Duodenal mucosa (tissue), 2 donors: ENCODE results near the gene C19orf12.

Experiments used
- H3K27ac ChIP-seq: one replicate; pipeline ENCODE4 v1.7.0; 2013; ENCODE audit warnings: low read depth, low read length
- H3K27me3 ChIP-seq, 2 donors: one replicate each; pipeline ENCODE4 v1.7.0; 2013; ENCODE audit warnings: low read length in 2 of 2, control low read depth in 1 of 2; ENCODE audit not compliant: insufficient read depth in 2 of 2, control insufficient read depth in 1 of 2
- H3K36me3 ChIP-seq, 2 donors: one replicate each; pipeline ENCODE4 v1.7.0; 2013; ENCODE audit warnings: low read length in 2 of 2, control low read depth in 1 of 2; ENCODE audit not compliant: insufficient read depth in 2 of 2, control insufficient read depth in 1 of 2
- H3K4me1 ChIP-seq, 2 donors: one replicate each; pipeline ENCODE4 v1.7.0; 2013; ENCODE audit warnings: low read length in 2 of 2, control low read depth in 1 of 2; ENCODE audit not compliant: insufficient read depth in 2 of 2, control insufficient read depth in 1 of 2
- H3K4me3 ChIP-seq, 2 donors: one replicate each; pipeline ENCODE4 v1.7.0; 2013; ENCODE audit warnings: low read length in 2 of 2, low read depth in 1 of 2
- H3K9ac ChIP-seq, 2 donors: one replicate each; pipeline ENCODE4 v1.7.0; 2013; ENCODE audit warnings: low read length in 2 of 2, low read depth in 1 of 2
- H3K9me3 ChIP-seq, 2 donors: one replicate each; pipeline ENCODE4 v1.7.0; 2013; ENCODE audit warnings: low read length in 2 of 2, control low read depth in 1 of 2; ENCODE audit not compliant: control insufficient read depth in 1 of 2

The C19orf12 gene

DNA sequence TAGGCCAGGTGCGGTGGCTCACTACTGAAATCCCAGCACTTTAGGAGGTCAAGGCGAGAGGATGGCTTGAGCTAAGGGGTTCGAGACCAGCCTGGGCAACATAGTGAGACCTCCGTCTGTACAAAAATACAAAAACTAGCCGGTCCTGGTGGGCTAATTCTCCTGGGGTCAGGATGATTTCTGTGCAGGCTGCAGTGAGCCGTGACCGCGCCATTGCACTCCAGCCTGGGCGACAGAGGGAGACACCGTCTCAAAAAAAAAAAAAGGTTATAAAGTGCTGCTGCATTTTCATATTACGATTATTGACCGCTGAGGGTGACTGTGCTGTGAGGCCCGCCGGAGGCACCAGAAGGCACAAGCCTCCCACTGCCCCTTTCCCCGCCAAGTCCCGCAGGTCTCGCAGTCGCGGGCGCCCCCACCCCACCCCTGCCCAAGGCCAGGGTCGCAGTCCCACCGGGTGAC is 50.3 kb downstream of the C19orf12 start:
- peaks cover 20 to 33% of the 10 kb centered on the region in 2 donors for H3K4me1 ChIP-seq
- H3K9ac ChIP-seq: peak overlapping the region in 1 of 2 donors; percentile 43
- H3K27me3 ChIP-seq: no peaks in the 10 kb centered on the region
- H3K36me3 ChIP-seq: no peaks in the 10 kb centered on the region
- H3K27ac ChIP-seq: peak overlapping the region; percentile 41
- no peaks in the 10 kb centered on the region for H3K9me3 ChIP-seq
- peak overlapping the region; percentile 56 to 75 for H3K4me3 ChIP-seq

DNA sequence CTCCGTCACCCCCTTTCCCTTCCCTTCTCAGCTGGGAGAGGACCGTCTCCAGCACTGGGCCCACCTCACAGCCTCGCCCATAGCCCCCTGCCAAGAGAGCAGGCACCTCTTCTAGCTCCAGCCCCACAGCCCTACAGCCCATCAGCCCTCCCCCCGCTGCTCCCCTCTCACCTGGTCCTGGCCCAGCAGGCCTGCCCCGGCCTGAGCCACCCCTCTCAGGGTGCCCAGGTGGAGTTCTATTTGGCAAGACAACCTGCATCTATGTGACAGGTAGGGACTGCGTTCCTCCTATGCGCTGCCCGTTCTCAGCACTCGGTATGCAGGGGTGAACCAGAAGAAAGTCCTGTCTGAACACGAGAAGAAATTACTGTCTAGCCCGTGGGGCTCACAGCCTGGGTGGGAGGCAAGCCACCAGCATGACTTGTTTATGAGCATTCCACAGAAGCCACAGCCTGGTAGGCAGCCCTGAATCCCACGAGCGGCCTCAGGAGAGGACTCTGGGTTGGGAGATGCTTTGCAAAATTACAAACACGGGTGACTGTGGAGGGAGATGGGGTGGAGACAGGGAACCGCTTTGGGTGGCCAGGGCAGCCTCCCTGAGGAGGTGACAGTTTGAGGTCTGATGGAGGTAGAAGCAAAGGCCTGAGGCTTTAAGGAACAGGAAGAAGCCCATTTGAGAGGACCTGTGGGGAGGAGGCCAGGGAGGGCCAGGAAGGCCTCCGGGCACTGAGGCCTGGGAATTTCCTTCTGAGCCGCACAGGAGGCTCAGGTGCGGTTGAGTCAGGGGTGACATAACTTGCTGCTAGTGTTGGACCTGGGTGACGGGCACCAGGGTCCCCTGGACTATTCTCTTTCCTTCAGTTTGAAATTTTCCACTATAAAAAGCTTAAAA is 51.0 kb downstream of the C19orf12 start:
- no peaks in the 10 kb centered on the region for H3K9me3 ChIP-seq
- H3K27ac ChIP-seq: no peak overlapping the region
- H3K36me3 ChIP-seq: no peaks in the 10 kb centered on the region
- H3K9ac ChIP-seq: no peak overlapping the region
- peaks cover 20 to 28% of the 10 kb centered on the region in 2 donors for H3K4me1 ChIP-seq
- peak overlapping the region in 1 of 2 donors; percentile 56 for H3K4me3 ChIP-seq
- H3K27me3 ChIP-seq: no peaks in the 10 kb centered on the region

GRCh38 chr19:29662604-29663404 is 52.3 kb downstream of the C19orf12 start:
- Histone ChIP-seq H3K27me3 (no peaks in the 10 kb centered on the region), H3K36me3 (no peaks in the 10 kb centered on the region), H3K9ac (peak overlapping the region; percentile 4 to 16), H3K4me1 (peaks cover 20 to 28% of the 10 kb centered on the region in 2 donors), H3K9me3 (no peaks in the 10 kb centered on the region), H3K27ac (peak overlapping the region; percentile 45), H3K4me3 (no peak overlapping the region)

DNA sequence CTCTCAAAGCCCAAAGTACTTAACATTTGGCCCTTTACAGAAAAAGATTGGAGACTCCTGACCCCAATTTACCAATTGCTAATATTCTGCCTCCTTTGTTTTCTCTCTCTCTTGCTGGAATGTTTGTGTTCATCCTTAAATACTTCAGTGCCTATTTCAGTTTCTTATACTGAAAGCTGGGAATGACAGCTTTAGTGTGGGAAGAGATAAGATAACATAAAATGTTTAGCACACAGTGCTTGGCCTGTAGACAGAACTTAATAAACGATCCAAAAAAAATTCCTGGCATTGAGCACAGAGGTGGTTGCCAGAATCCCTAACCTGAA is 52.8 kb downstream of the C19orf12 start:
- peak overlapping the region; percentile 4 to 16 for H3K9ac ChIP-seq
- no peaks in the 10 kb centered on the region for H3K9me3 ChIP-seq
- H3K4me3 ChIP-seq: no peak overlapping the region
- no peaks in the 10 kb centered on the region for H3K27me3 ChIP-seq
- no peaks in the 10 kb centered on the region for H3K36me3 ChIP-seq
- H3K4me1 ChIP-seq: peaks cover 20 to 27% of the 10 kb centered on the region in 2 donors
- H3K27ac ChIP-seq: peak overlapping the region; percentile 41

DNA sequence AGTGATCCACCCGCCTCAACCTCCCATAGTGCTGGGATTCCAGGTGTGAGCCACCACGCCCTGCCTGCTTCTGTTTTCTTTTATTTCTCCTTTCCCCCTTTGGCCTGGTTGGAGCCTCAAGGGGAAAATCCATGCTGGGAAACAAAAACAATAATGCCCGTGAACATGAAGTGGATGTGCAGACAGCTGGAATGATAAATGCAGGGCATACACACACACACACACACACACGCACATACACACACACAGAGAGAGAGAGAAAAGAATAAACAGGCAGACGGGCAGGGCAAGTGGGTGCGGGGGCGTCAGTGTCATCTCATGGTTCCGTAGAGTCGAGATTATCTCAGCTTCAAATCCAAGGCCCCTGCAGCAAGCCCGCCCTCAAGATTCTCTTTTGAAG is 54.2 kb downstream of the C19orf12 start:
- Histone ChIP-seq H3K4me1 (peaks cover 12 to 13% of the 10 kb centered on the region in 2 donors), H3K9ac (no peak overlapping the region), H3K9me3 (no peaks in the 10 kb centered on the region), H3K27me3 (no peaks in the 10 kb centered on the region), H3K36me3 (no peaks in the 10 kb centered on the region), H3K4me3 (no peak overlapping the region), H3K27ac (no peak overlapping the region)

DNA sequence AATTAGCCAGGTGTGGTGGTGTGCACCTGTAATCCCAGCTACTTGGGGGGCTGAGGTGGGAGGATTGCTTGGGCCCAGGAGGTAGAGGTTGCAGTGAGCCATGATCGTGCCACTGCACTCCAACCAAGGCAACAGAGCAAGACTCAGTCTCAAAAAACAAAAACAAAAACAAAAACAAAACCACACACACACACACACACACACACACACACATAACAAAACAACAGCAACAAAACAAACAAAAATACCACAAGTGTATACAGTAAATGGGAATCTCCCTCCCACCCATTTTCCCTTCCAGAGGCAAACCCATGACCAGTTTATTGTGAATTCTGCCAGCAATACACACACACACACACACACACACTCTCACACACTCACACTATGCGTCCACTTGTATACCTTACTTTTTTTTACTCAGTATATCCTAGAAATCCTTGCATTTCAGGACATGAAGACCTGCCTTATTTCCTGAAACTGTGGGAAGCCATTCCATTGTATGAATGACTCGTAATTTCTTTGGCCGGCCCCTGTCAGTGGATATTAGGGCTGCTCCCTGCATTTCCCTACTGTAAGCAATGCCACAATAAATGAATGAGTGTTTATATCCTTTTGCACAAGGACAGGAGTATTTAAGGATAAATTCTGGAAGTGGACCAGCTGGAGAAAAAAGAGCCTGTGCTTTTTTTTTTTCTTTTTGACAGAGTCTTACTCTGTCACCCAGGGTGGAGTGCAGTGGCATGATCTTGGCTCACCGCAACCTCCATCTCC is 56.7 kb downstream of the C19orf12 start:
- no peak overlapping the region for H3K9ac ChIP-seq
- H3K36me3 ChIP-seq: no peaks in the 10 kb centered on the region
- peaks cover 9 to 12% of the 10 kb centered on the region in 2 donors for H3K4me1 ChIP-seq
- no peak overlapping the region for H3K4me3 ChIP-seq
- no peaks in the 10 kb centered on the region for H3K27me3 ChIP-seq
- H3K27ac ChIP-seq: no peak overlapping the region
- H3K9me3 ChIP-seq: no peaks in the 10 kb centered on the region

DNA sequence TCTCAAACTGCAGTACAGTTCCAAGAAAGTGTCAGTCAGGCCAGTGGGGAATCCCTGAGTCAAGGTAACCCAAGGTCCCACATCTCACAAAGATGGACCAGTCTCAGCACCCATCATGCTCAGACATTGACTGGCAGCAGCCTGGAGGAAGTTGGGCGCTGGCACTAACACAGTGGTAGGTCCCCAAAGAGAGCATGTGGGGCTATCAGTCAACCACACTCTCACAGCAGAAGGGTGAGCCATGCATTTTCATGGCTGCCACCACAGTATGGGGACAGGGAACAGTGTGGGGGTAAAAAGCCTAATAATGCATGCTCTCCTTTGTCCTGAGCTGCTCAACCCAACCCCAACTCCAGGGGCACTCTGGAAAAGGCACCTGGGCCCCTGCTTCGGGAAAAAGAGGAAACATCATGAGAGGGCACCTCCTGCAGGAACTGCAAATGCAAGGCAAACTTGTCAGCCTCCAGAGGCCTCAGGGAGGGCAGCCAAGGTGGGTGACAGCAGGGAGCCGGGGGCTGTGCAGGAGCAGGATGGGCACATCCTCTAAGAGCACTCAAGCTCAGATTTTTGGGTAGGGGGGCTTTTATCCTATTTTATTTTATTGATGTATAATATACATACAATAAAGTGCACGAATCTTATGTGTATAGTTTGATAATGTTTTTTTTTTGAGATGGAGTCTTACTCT is 59.3 kb downstream of the C19orf12 start:
- H3K9me3 ChIP-seq: no peaks in the 10 kb centered on the region
- H3K9ac ChIP-seq: no peak overlapping the region
- no peaks in the 10 kb centered on the region for H3K4me1 ChIP-seq
- H3K27me3 ChIP-seq: no peaks in the 10 kb centered on the region
- H3K27ac ChIP-seq: no peak overlapping the region
- H3K4me3 ChIP-seq: no peak overlapping the region
- H3K36me3 ChIP-seq: no peaks in the 10 kb centered on the region

- H3K9ac ChIP-seq: no peak overlapping the region
- H3K27ac ChIP-seq: no peak overlapping the region
- H3K9me3 ChIP-seq: no peaks in the 10 kb centered on the region
- no peaks in the 10 kb centered on the region for H3K4me1 ChIP-seq
- H3K4me3 ChIP-seq: no peak overlapping the region
- H3K36me3 ChIP-seq: no peaks in the 10 kb centered on the region
- H3K27me3 ChIP-seq: no peaks in the 10 kb centered on the region
These were observed 61.7 kb downstream of the C19orf12 start for GRCh38 chr19:29653398-29653797.

DNA sequence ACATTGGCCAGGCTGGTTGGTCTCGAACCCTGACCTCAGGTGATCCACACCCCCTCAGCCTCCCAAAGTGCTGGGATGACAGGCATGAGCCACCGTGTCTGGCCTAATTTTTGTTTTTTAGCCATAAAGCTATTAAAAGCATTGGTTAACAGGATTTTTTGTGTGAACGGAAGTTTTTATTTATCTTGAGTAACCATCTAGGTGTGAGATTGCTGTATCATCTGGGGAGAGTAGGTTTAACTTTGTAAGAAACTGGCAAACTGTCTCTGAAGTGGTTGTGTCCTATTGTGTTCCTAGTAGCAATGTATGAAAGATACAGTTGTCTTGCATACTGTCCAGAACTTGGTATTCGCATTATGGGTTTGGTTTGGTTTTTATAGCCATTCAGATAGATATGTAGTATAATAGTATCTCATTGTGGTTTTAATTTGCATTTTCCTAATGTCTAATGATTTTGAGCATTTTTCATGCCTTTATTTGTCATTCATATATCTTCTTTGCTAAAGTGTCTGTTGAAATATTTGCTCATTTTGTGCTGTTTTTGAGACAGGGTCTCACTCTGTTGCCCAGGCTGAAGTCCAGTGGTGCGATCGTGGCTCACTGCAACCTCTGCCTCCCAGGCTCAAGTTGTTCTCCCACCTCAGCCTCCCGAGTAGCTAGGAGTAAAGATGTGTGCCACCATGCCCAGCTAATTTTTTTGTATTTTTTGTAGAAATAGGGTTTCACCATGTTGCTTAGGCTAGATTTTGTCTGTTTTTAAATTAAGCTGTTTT is 63.3 kb downstream of the C19orf12 start:
- H3K27ac ChIP-seq: no peak overlapping the region
- no peak overlapping the region for H3K4me3 ChIP-seq
- H3K9ac ChIP-seq: no peak overlapping the region
- no peaks in the 10 kb centered on the region for H3K27me3 ChIP-seq
- H3K4me1 ChIP-seq: no peaks in the 10 kb centered on the region
- no peaks in the 10 kb centered on the region for H3K9me3 ChIP-seq
- no peaks in the 10 kb centered on the region for H3K36me3 ChIP-seq
